GM12878 (cell line): ENCODE results near the gene MBLAC2. TPM values are rescaled to one million over a fixed set of nuclear protein-coding genes. Genes with fewer than 3 reads are reported as not detected.

Source experiments
- ATAC-seq: fragments of 200-7000 bp; cut with Tn5 transposase; 3 replicates; pipeline ENCODE4 v1.9.1; 2020; ENCODE audit warnings: mild to moderate bottlenecking, moderate library complexity
- BruUV-seq: library from RNA; stranded (reverse); fragments of 400-500 nt; replicated peaks from 2 replicates; lab custom pipeline; 2021; lab: Mats Ljungman, UMichigan
- CTCF ChIA-PET: fragments of 300-600 bp; sonication (Branson Sonifier 250); formaldehyde crosslinking; extraction: SDS; loops from one replicate; lab custom pipeline; 2021; ENCODE audit warnings: inconsistent platforms; lab: Yijun Ruan, JAX
- POLR2A ChIA-PET: fragments of 350-600 bp; formaldehyde crosslinking; extraction: SDS; loops from one replicate; lab custom pipeline; 2021; ENCODE audit warnings: inconsistent platforms; lab: Charles Lee
- RAD21 ChIA-PET: fragments of 300-600 bp; sonication (Branson Sonifier 250); formaldehyde crosslinking; loops from one replicate; lab custom pipeline; 2023; ENCODE audit warnings: antibody characterized with exemption; ENCODE audit not compliant: unreplicated experiment; lab: Charles Lee
- SMC1A ChIA-PET: fragments of 300-600 bp; sonication (Branson Sonifier 250); formaldehyde crosslinking; loops from one replicate; lab custom pipeline; 2023; ENCODE audit not compliant: unreplicated experiment, uncharacterized antibody; lab: Charles Lee
- DNase-seq: peaks from one replicate; pipeline ENCODE4 v3.0.0-alpha.2; 2011; ENCODE audit warnings: low read depth, low spot score
- FAIRE-seq: peaks from 3 replicates; lab custom pipeline; 2011; peaks lifted over from hg19 to GRCh38; lab: Jason Lieb, UNC
- H2AFZ ChIP-seq: 2 replicates; pipeline ENCODE4 v1.6.0; 2011; ENCODE audit warnings: low read depth, low read length, control low read depth; ENCODE audit not compliant: control insufficient read depth
- H3K27ac ChIP-seq: 2 replicates; pipeline ENCODE4 v1.5.1; 2011; ENCODE audit warnings: control low read depth; ENCODE audit not compliant: control insufficient read depth, insufficient read depth
- H3K27me3 ChIP-seq, 2 experiments: replicated peaks in 1 of 2; 2 replicates each; pipeline versions ENCODE4 v1.6.0 to v1.6.1; 2011; ENCODE audit warnings: low read length in 1 of 2; ENCODE audit not compliant: control insufficient read depth in 2 of 2, insufficient read depth in 2 of 2
- H3K36me3 ChIP-seq, 2 experiments: 2 replicates each; pipeline ENCODE4 v1.5.1; 2011; ENCODE audit warnings: low read length in 1 of 2; ENCODE audit not compliant: control insufficient read depth in 2 of 2, insufficient read depth in 2 of 2
- H3K4me1 ChIP-seq: 2 replicates; pipeline ENCODE4 v1.6.1; 2011; ENCODE audit warnings: mild to moderate bottlenecking, low read length, moderate library complexity, mixed read lengths; ENCODE audit not compliant: control insufficient read depth, insufficient read depth
- H3K4me2 ChIP-seq: 2 replicates; pipeline ENCODE4 v1.6.0; 2011; ENCODE audit warnings: control low read depth; ENCODE audit not compliant: control insufficient read depth, insufficient read depth
- H3K4me3 ChIP-seq: fragments of 200-600 bp; sonication (generic); 2 replicates; pipeline ENCODE4 v1.5.1; 2016
- H3K79me2 ChIP-seq: 2 replicates; pipeline ENCODE4 v1.6.0; 2011; ENCODE audit warnings: low read length; ENCODE audit not compliant: control insufficient read depth, insufficient read depth
- H3K9ac ChIP-seq: 2 replicates; pipeline ENCODE4 v1.8.0; 2011; ENCODE audit warnings: low read length, control low read depth, mixed read lengths; ENCODE audit not compliant: control insufficient read depth, insufficient read depth
- H3K9me3 ChIP-seq: replicated peaks from 3 replicates; pipeline ENCODE4 v1.5.1; 2011; ENCODE audit warnings: mild to moderate bottlenecking, low read length; ENCODE audit not compliant: control insufficient read depth, insufficient read depth
- H4K20me1 ChIP-seq: 2 replicates; pipeline ENCODE4 v1.6.0; 2011; ENCODE audit not compliant: control insufficient read depth, insufficient read depth
- CBX3 ChIP-seq: fragments of 200-600 bp; sonication (generic); IDR thresholded peaks from 2 replicates; pipeline ENCODE4 v1.6.1; 2016; ENCODE audit warnings: low read depth, borderline replicate concordance
- CHD4 ChIP-seq: fragments of 200-600 bp; sonication (generic); IDR thresholded peaks from 2 replicates; pipeline ENCODE4 v1.6.1; 2016; ENCODE audit warnings: mild to moderate bottlenecking
- GABPA ChIP-seq: IDR thresholded peaks from 2 replicates; pipeline ENCODE4 v1.6.1; 2014; ENCODE audit warnings: antibody characterized with exemption, low read depth, mild to moderate bottlenecking, inconsistent platforms
- GATAD2B ChIP-seq: fragments of 450-650 bp; conservative IDR thresholded peaks from 2 replicates; pipeline ENCODE4 v1.6.1; 2017; ENCODE audit warnings: low read depth, mild to moderate bottlenecking, moderate library complexity
- NFIC ChIP-seq: IDR thresholded peaks from 2 replicates; pipeline ENCODE4 v1.6.1; 2012; ENCODE audit warnings: low read depth, mild to moderate bottlenecking, inconsistent platforms, low read length, moderate library complexity
- NFYB ChIP-seq: IDR thresholded peaks from 2 replicates; pipeline ENCODE4 v1.6.1; 2011; ENCODE audit warnings: low read depth, mild to moderate bottlenecking, low read length, improper control_type of control experiment, moderate library complexity; ENCODE audit not compliant: insufficient read depth
- POU2F2 ChIP-seq: IDR thresholded peaks from 3 replicates; pipeline ENCODE4 v1.6.1; 2011; ENCODE audit warnings: low read depth, mild to moderate bottlenecking, low read length, borderline replicate concordance
- SIN3A ChIP-seq: IDR thresholded peaks from 2 replicates; pipeline ENCODE4 v1.6.1; 2012; ENCODE audit warnings: low read depth, low read length, improper control_type of control experiment
- SKIL ChIP-seq: fragments of 450-650 bp; IDR thresholded peaks from 2 replicates; pipeline ENCODE4 v1.6.1; 2017; ENCODE audit warnings: mild to moderate bottlenecking, low read depth, inconsistent platforms; ENCODE audit not compliant: poor library complexity, severe bottlenecking
- SP1 ChIP-seq: IDR thresholded peaks from one replicate; pipeline ENCODE4 v1.6.1; 2011; ENCODE audit warnings: low read depth, low read length
- USF1 ChIP-seq: IDR thresholded peaks from 2 replicates; pipeline ENCODE4 v1.6.1; 2011; ENCODE audit warnings: borderline replicate concordance, low read depth, mild to moderate bottlenecking, moderate library complexity, mixed read lengths, low read length; ENCODE audit not compliant: insufficient read depth; ENCODE audit errors: extremely low read length
- ZNF592 ChIP-seq: fragments of 450-650 bp; IDR thresholded peaks from 2 replicates; pipeline ENCODE4 v1.6.1; 2017; ENCODE audit warnings: mild to moderate bottlenecking, moderate library complexity
- ZZZ3 ChIP-seq: IDR thresholded peaks from 2 replicates; pipeline ENCODE4 v1.6.1; 2011; ENCODE audit warnings: low read depth; ENCODE audit not compliant: control insufficient read depth, insufficient read length
- WGBS: methylation state at CpG from one replicate; pipeline ENCODE4 v1.1.6; 2016; ENCODE audit warnings: low lambda C conversion rate; ENCODE audit not compliant: insufficient replicate concordance, insufficient coverage; ENCODE audit errors: missing lambda C conversion rate; 5-methylcytosine and 5-hydroxymethylcytosine counted together
- in situ Hi-C: fragments of 300-500 bp; cut with MboI; formaldehyde crosslinking; loops from 9 replicates; pipeline ENCODE4 v1.14.3; 2018; ENCODE audit warnings: mixed read lengths
- intact Hi-C: fragments of 100-400 bp; cut with micrococcal nuclease; formaldehyde crosslinking; loops from one replicate; pipeline ENCODE4 v1.14.2; 2022; ENCODE audit not compliant: unreplicated experiment
- polyA plus RNA-seq, 11 experiments: library from polyadenylated mRNA; depleted of rRNA in 4 of 11; unstranded in 6 of 11; stranded (reverse) in 5 of 11; fragments of >200 nt; fragmentation: Nextera tagmentation in 4 of 11; fragmentation: Illumina TruSeq in 1 of 11; extraction: Ambion mirVana in 4 of 11; extraction: Trizol in 1 of 11; gene quantifications; 1 replicate in 1 of 11; 2 replicates in 10 of 11; pipeline versions ENCODE4 v1.2.1 to v1.2.3, GENCODE V29; 2011 to 2016; ENCODE audit warnings: inconsistent platforms in 2 of 11, missing spikeins in 2 of 11, low read depth in 1 of 11
- total RNA-seq, 4 experiments: library from RNA; depleted of rRNA in 3 of 4; stranded (reverse); fragments of >200 nt in 3 of 4; fragmentation: Illumina TruSeq in 1 of 4; extraction: Trizol in 1 of 4; gene quantifications; 2 replicates each; pipeline versions ENCODE4 v1.2.1 to v1.2.3, GENCODE V29; 2013 to 2021
- TF ChIP-seq, protein P1 (sequence below), 3 experiments: IDR thresholded peaks in 2 of 3; conservative IDR thresholded peaks in 1 of 3; 2 replicates each; pipeline ENCODE4 v1.5.1; 2011; ENCODE audit warnings: low read depth in 3 of 3, low read length in 3 of 3, mild to moderate bottlenecking in 3 of 3, control low read depth in 2 of 3, moderate library complexity in 2 of 3, inconsistent platforms in 1 of 3, mixed read lengths in 1 of 3; ENCODE audit not compliant: control insufficient read depth in 2 of 3, insufficient read depth in 1 of 3; ENCODE audit errors: extremely low read depth in 1 of 3

The MBLAC2 gene
- total and polyA plus RNA-seq, 10 of the 15 experiments (the other 5 are each of a cell fraction or from before 2014, with no cell fraction given): 2.0 to 10.5 (median 7.1) TPM

DNA sequence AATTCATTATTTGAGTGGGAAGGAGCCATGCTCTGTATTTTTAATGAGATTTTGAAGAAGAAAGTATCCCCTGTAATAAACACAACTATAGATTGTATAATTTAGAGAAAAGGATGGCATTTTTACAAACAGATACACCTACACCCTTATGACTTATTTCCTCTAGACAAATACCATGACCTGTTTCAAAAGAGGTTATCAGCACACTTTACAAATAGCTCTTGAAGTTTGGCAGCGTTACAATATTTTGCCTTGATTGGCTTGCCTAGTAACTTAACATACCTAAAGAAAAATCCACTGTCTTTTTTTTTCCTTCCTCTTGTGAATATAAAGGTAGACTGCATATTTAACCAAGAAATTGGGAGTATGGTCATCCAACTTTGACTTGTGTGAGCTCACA is 36.5 kb downstream of the MBLAC2 start:
- in situ Hi-C loops: loop anchor here (5.0 to 10.0 kb wide), 2 partner anchors 97 to 344 kb away; no protein-coding TSS in a partner anchor
- H4K20me1 ChIP-seq: no peaks in the 10 kb centered on the region
- no peaks in the 10 kb centered on the region for H3K36me3 ChIP-seq
- no peaks in the 10 kb centered on the region for H3K79me2 ChIP-seq
- H3K27ac ChIP-seq: no peak overlapping the region
- intact Hi-C loops: loop anchor here (2.0 kb wide), 1 partner anchor 167 kb away; no protein-coding TSS in a partner anchor
- no peak overlapping the region for H2AFZ ChIP-seq
- 0 out of 2 replicates have a peak, but pooled peaks cover 5% of the 10 kb centered on the region for H3K4me1 ChIP-seq
- H3K9ac ChIP-seq: no peak overlapping the region
- RAD21 ChIA-PET: interaction anchor here (1.2 to 4.4 kb wide), 5 partner anchors 28 to 346 kb away, joined by 4 to 43 read pairs (median 5); partner anchors contain the start of genes CETN3 and LYSMD3
- POLR2A ChIA-PET: no interaction called here
- no peak overlapping the region for H3K4me2 ChIP-seq
- no peak overlapping the region for H3K4me3 ChIP-seq
- WGBS: 0% methylated on average over 1 of the region's 1 CpG
- no peaks in the 10 kb centered on the region for H3K27me3 ChIP-seq
- CTCF ChIA-PET: interaction anchor here (0.7 to 6.8 kb wide), 13 partner anchors 9 to 346 kb away, joined by 3 to 118 read pairs (median 10); partner anchors contain the start of gene LYSMD3
- BruUV-seq: no TSS peak
- SMC1A ChIA-PET: interaction anchor here (0.6 to 5.2 kb wide), 12 partner anchors 10 to 736 kb away, joined by 3 to 46 read pairs (median 8); partner anchors contain the start of genes LYSMD3, MBLAC2 and POLR3G
- H3K9me3 ChIP-seq: no peaks in the 10 kb centered on the region; the same call in 2 of the 3 replicates
- no peak for ATAC-seq
- FAIRE-seq: no peak
- no peak for DNase-seq
- TF ChIP-seq CBX3 (no peak), SKIL (no peak), NFIC (no peak), USF1 (no peak), SIN3A (no peak), ZNF592 (no peak), GATAD2B (no peak), SP1 (no peak), NFYB (no peak), POU2F2 (no peak), GABPA (no peak), CHD4 (no peak), ZZZ3 (no peak)
- TF ChIP-seq, protein P1, sequence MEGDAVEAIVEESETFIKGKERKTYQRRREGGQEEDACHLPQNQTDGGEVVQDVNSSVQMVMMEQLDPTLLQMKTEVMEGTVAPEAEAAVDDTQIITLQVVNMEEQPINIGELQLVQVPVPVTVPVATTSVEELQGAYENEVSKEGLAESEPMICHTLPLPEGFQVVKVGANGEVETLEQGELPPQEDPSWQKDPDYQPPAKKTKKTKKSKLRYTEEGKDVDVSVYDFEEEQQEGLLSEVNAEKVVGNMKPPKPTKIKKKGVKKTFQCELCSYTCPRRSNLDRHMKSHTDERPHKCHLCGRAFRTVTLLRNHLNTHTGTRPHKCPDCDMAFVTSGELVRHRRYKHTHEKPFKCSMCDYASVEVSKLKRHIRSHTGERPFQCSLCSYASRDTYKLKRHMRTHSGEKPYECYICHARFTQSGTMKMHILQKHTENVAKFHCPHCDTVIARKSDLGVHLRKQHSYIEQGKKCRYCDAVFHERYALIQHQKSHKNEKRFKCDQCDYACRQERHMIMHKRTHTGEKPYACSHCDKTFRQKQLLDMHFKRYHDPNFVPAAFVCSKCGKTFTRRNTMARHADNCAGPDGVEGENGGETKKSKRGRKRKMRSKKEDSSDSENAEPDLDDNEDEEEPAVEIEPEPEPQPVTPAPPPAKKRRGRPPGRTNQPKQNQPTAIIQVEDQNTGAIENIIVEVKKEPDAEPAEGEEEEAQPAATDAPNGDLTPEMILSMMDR (IDR thresholded peaks at IDR 0.05 in 2 of 3, conservative IDR thresholded peaks at IDR 0.05 in 1 of 3; ENCODE audit: control insufficient read depth in 2 of 3, extremely low read depth in 1 of 3, insufficient read depth in 1 of 3, low read depth in 3 of 3, low read length in 3 of 3): no peak
